GM12891 (cell line): ENCODE measurements around the gene ZFHX3.

ENCODE experiments used
- PAX5 ChIP-seq: IDR thresholded peaks from 2 replicates; pipeline ENCODE4 v1.6.1; 2011; ENCODE audit warnings: low read length, moderate library complexity, mild to moderate bottlenecking; ENCODE audit not compliant: insufficient read depth, severe bottlenecking
- POLR2A ChIP-seq: IDR thresholded peaks from 2 replicates; pipeline ENCODE4 v1.6.1; 2011; ENCODE audit warnings: low read depth, low read length, control low read depth
- POLR2AphosphoS5 ChIP-seq: IDR thresholded peaks from 2 replicates; pipeline ENCODE4 v1.6.1; 2011; ENCODE audit warnings: low read depth, low read length, control low read depth

DNA sequence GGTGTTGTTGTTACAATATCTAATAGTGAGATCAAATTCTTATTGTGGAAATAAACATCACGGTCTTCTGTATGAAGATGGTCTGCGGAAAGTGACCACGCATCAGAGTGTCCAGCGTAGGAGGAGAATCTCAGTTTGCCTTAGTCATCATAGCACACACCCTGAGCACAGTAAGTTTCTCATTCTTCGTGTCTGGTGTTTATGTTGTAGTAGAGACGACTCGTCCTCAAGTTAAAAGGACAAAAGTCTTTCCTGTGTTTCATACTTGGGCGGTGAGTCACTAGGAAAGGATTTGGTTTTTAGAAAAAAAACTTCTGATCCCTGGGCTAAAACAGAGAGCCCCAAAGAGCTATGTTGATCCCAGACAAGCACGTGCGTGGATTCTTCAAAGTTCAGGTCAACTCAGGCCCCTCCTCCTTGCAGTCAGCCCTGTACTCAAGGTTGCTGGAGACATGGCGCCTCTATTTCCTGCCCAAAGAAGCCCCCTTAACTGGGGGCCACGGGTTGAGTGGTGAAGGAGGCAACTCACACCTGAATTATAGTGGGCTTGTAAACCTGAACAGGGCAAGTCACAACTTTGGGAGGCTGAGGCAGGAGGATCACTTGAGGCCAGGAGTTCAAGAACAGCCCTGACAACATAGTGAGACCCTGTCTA, 170.4 kb downstream of the ZFHX3 start:
- TF ChIP-seq POLR2AphosphoS5: no peak
- TF ChIP-seq PAX5: no peak
- no peak for TF ChIP-seq POLR2A
